Measurements from ENCODE around the gene CELA3A.
"Not testable (repeated sequence)": the region's sequence is repeated elsewhere in the genome, so short reads cannot be mapped to it uniquely, and the experiment has no call there.

The CELA3A gene

GRCh38 chr1:21961799-21962198 is 39.7 kb upstream of the CELA3A start:
- no peak for DNase-seq (ENCODE audit: low read depth)
- H3K4me3 ChIP-seq (ENCODE audit: low read length) = no peak overlapping the region
- no peak for TF ChIP-seq CTCF (IDR thresholded peaks at IDR 0.05; ENCODE audit: insufficient read depth, low read depth, low read length, missing control alignments)

DNA sequence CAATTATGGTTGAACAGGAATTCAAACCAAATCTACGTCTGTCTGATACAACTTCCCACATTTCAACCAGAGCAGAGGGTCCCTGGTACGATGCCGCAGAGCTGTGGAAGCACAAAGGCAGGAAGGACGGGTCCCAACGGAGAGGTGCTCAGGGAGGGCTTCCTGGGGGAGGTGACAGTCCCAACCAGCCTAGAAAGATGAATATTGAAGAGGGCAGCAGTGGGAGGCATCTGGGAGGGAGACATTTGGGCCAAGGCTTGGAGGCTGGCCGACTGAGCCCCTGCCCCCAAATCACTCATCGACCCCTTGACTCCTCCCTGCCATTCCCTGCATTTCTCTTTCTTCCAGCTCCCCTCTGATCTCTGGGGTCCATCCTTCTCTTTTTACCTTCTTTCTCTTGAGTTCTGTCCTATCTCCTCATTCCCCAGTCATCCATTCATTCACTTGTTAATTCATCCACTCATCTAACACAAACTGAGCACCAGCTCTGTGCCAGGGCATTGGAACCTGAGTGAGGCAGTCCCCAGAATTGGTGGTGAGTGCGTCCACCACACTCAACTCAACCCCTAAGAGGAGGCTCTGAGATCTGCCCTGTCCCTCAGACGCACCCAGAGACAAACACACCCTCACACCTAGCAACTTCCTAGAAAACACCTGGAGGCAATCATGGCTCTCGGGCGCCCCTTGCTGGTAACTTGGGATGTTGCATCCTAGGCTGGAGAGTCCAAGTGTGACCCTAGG is 37.8 kb upstream of the CELA3A start:
- TF ChIP-seq CTCF (IDR thresholded peaks at IDR 0.05; ENCODE audit: insufficient read depth, low read depth, low read length, missing control alignments) = peak; percentile 96
- peak; percentile 75 for DNase-seq (ENCODE audit: low read depth)

GRCh38 chr1:21966247-21967000 is 35.0 kb upstream of the CELA3A start:
- H3K4me3 ChIP-seq (ENCODE audit: low read length) = no peak overlapping the region
- peak; percentile 89 for DNase-seq (ENCODE audit: low read depth)
- TF ChIP-seq CTCF (IDR thresholded peaks at IDR 0.05; ENCODE audit: insufficient read depth, low read depth, low read length, missing control alignments) = no peak

More for the DNA sequence above, 37.8 kb upstream of the CELA3A start:
- H3K4me3 ChIP-seq (ENCODE audit: low read length) = no peak overlapping the region

DNA sequence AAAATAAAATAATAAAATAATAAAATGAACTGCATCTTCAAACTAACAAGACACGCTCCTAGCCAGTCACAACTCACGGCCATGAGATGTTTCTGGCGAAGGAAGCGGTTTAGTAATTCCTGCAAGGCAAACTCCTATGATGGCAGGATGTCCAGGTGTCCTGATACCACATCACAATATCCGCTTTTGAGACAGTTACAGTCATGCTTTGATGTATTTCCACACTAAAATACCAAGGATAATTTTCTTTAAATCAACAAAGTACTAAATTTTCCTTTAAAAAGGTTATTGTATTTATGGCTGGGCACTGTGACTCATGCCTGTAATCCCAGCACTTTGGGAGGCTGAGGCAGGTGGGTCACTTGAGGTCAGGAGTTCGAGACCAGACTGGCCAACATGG is 34.2 kb upstream of the CELA3A start:
- not testable (repeated sequence) for DNase-seq (ENCODE audit: low read depth); H3K4me3 ChIP-seq (ENCODE audit: low read length)

- not testable (repeated sequence) for DNase-seq (ENCODE audit: low read depth); H3K4me3 ChIP-seq (ENCODE audit: low read length)
Observed at GRCh38 chr1:21969066-21969465, 32.4 kb upstream of the CELA3A start.

DNA sequence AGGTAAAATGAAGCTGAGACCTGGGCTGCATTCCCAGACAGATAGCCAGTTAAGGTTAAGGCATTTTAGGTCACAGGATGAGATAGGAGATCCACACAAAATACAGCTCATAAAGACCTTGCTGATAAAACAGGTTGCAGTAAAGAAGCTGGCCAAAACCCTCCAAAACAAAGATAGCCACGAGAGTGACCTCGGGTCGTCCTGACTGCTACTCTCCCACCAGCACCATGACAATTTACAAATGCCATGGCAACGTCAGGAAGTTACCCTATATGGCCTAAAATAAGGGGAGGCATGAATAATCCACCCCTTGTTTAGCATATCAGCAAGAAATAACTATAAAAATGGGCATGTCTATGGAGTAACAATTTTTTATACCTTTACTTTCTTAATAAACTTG is 30.9 kb upstream of the CELA3A start:
- not testable (repeated sequence) for DNase-seq (ENCODE audit: low read depth); H3K4me3 ChIP-seq (ENCODE audit: low read length)

DNA sequence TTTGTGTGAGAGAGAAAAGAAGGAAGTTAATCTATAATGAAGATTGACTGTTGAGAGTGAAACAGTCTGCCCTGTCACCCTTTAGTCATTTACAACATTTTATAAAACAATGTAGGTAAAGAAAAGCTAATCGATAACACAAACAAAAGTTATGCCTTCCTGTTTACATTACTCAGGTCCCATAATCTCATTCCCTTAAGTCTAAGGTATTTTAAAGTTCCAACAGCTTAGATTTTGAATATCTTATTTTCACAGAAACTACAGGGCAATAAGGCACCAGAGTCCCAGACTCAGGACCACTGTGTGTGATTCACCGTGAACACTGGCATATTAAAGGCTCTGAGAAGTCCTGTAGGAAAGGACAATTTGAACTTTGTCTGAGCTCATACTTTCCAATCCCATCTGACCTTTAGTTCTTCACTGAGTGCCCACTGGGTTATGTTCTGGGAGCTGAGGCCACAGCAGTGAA is 28.4 kb upstream of the CELA3A start:
- not testable (repeated sequence) for DNase-seq (ENCODE audit: low read depth)

GRCh38 chr1:21973948-21974347 is 27.5 kb upstream of the CELA3A start:
- not testable (repeated sequence) for DNase-seq (ENCODE audit: low read depth); H3K4me3 ChIP-seq (ENCODE audit: low read length)

More for the DNA sequence above, 28.4 kb upstream of the CELA3A start:
- not testable (repeated sequence) for H3K4me3 ChIP-seq (ENCODE audit: low read length)

GRCh38 chr1:21974699-21975098 is 26.8 kb upstream of the CELA3A start:
- H3K4me3 ChIP-seq (ENCODE audit: low read length) = not testable (repeated sequence)
- peak; percentile 93 for DNase-seq (ENCODE audit: low read depth)

DNA sequence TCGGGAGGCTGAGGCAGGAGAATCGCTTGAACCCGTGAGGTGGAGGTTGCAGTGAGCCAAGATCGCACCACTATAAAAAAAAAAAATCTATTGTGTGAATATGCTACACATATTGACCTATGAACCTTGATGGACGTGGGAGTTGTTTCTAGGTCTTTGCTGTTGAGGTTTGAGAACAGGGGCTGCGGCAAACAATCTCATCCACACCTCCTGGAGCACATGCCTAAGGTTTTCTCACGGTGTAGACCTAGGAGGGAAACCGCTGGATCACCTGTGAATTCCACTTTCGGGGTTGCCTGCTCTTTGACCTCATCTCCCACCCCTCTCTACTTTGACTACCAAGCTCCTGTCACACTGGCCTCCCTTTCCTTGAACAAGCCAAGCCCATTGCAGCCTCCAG is 26.2 kb upstream of the CELA3A start:
- DNase-seq (ENCODE audit: low read depth); H3K4me3 ChIP-seq (ENCODE audit: low read length): not testable (repeated sequence)

GRCh38 chr1:21976703-21977239 is 24.7 kb upstream of the CELA3A start, which contains the start of gene CELA3B:
Gene CELA3B (plus strand): TSS chr1:21977022. CDS start chr1:21977040, 18 bp downstream.
- not testable (repeated sequence) for H3K4me3 ChIP-seq (ENCODE audit: low read length); DNase-seq (ENCODE audit: low read depth)

- not testable (repeated sequence) for H3K4me3 ChIP-seq (ENCODE audit: low read length); DNase-seq (ENCODE audit: low read depth)
Observed at GRCh38 chr1:21978209-21978608, 23.2 kb upstream of the CELA3A start.

DNA sequence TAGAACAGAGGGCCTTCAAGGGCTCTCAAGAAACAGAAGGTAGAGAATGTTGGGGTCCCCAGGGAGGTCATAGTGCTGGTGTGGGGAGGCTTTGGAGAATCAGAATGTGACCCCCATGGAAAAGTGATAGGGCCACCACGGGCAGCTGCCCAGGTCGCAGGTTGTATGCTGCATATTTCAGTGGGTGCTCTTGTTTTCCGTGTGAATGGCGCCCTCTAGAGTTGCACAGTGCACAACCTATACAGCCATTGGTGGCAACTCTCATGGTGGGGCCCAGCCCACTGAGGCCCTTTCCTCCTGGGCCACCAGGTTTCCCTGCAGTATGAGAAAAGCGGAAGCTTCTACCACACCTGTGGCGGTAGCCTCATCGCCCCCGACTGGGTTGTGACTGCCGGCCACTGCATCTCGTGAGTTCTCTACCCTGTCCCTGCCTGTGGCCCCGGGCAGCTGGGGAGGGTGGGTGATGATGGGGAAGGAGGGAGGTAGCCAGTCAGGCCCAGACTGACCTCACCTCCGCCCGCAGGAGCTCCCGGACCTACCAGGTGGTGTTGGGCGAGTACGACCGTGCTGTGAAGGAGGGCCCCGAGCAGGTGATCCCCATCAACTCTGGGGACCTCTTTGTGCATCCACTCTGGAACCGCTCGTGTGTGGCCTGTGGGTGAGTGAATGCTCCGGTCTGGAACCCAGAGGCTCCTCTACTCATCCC is 20.8 kb upstream of the CELA3A start:
- not testable (repeated sequence) for DNase-seq (ENCODE audit: low read depth); H3K4me3 ChIP-seq (ENCODE audit: low read length)

GRCh38 chr1:21981253-21981652 is 20.2 kb upstream of the CELA3A start:
- DNase-seq (ENCODE audit: low read depth); H3K4me3 ChIP-seq (ENCODE audit: low read length): not testable (repeated sequence)
